GM23338 (cell line): ENCODE data around the gene SFMBT2. TPM values are rescaled to one million over a fixed set of nuclear protein-coding genes. Genes with fewer than 3 reads are reported as not detected.

ENCODE experiments used
- ATAC-seq: fragments of 200-7000 bp; cut with Tn5 transposase; 3 replicates; pipeline ENCODE4 v1.9.1; 2020
- DNase-seq: peaks from one replicate; pipeline ENCODE4 v3.0.0-alpha.2; 2015; ENCODE audit warnings: low spot score
- H2AFZ ChIP-seq: fragments of 200-600 bp; sonication (generic); 2 replicates; pipeline ENCODE4 v1.8.0; 2016; ENCODE audit warnings: antibody characterized with exemption, mild to moderate bottlenecking, moderate library complexity
- H3F3A ChIP-seq: fragments of 200-600 bp; sonication (generic); replicated peaks from 2 replicates; pipeline ENCODE4 v1.8.0; 2017; ENCODE audit warnings: antibody characterized with exemption, mixed run types, low read depth
- H3K27ac ChIP-seq: fragments of 200-600 bp; sonication (generic); 2 replicates; pipeline ENCODE4 v1.6.1; 2016; ENCODE audit warnings: low read depth
- H3K27me3 ChIP-seq: fragments of 200-600 bp; sonication (generic); 2 replicates; pipeline ENCODE4 v1.8.0; 2016; ENCODE audit warnings: mild to moderate bottlenecking, mixed run types, moderate library complexity; ENCODE audit not compliant: insufficient read depth
- H3K36me3 ChIP-seq: fragments of 200-600 bp; sonication (generic); 2 replicates; pipeline ENCODE4 v1.8.0; 2016; ENCODE audit warnings: mild to moderate bottlenecking; ENCODE audit not compliant: insufficient read depth
- H3K4me1 ChIP-seq: fragments of 200-600 bp; sonication (generic); 2 replicates; pipeline ENCODE4 v1.8.0; 2016; ENCODE audit warnings: mild to moderate bottlenecking, moderate library complexity; ENCODE audit not compliant: insufficient read depth
- H3K4me2 ChIP-seq: fragments of 200-600 bp; sonication (generic); 2 replicates; pipeline ENCODE4 v1.7.1; 2017; ENCODE audit warnings: mixed run types
- H3K4me3 ChIP-seq: fragments of 200-600 bp; sonication (generic); 2 replicates; pipeline ENCODE4 v1.6.1; 2016; ENCODE audit warnings: mixed run types
- H3K79me2 ChIP-seq: fragments of 200-600 bp; sonication (generic); replicated peaks from 2 replicates; pipeline ENCODE4 v1.8.0; 2017; ENCODE audit warnings: mild to moderate bottlenecking; ENCODE audit not compliant: insufficient read depth
- H3K9me2 ChIP-seq: fragments of 200-600 bp; sonication (generic); 2 replicates; pipeline ENCODE4 v1.8.0; 2017; ENCODE audit not compliant: insufficient read depth
- H4K20me1 ChIP-seq: fragments of 200-600 bp; sonication (generic); replicated peaks from 2 replicates; pipeline ENCODE4 v1.8.0; 2017; ENCODE audit warnings: mild to moderate bottlenecking; ENCODE audit not compliant: insufficient read depth
- H3K27ac Mint-ChIP-seq: 2 replicates; pipeline ENCODE4 v1.8.0; 2020; ENCODE audit warnings: inconsistent platforms, mild to moderate bottlenecking, moderate library complexity, mixed read lengths
- H3K27me3 Mint-ChIP-seq: 3 replicates; pipeline ENCODE4 v1.8.0; 2022; ENCODE audit warnings: low read depth, mild to moderate bottlenecking, moderate library complexity, mixed read lengths, inconsistent platforms; ENCODE audit not compliant: insufficient read depth, poor library complexity
- H3K36me3 Mint-ChIP-seq: 3 replicates; pipeline ENCODE4 v1.8.0; 2021; ENCODE audit warnings: low read depth, mild to moderate bottlenecking, inconsistent platforms, moderate library complexity, mixed read lengths
- H3K4me1 Mint-ChIP-seq: 3 replicates; pipeline ENCODE4 v1.8.0; 2020; ENCODE audit warnings: mild to moderate bottlenecking, inconsistent platforms, mixed read lengths
- H3K4me3 Mint-ChIP-seq: 3 replicates; pipeline ENCODE4 v1.8.0; 2021; ENCODE audit warnings: moderate library complexity, mild to moderate bottlenecking, inconsistent platforms, mixed read lengths
- H3K9me3 Mint-ChIP-seq: 3 replicates; pipeline ENCODE4 v1.8.0; 2020; ENCODE audit warnings: moderate library complexity, mild to moderate bottlenecking, inconsistent platforms, mixed read lengths
- EZH2 ChIP-seq: fragments of 200-600 bp; sonication (generic); IDR thresholded peaks from one replicate; pipeline ENCODE4 v1.8.0; 2017; ENCODE audit warnings: antibody characterized with exemption, mild to moderate bottlenecking, low read depth; ENCODE audit not compliant: unreplicated experiment
- EZH2phosphoT487 ChIP-seq: fragments of 200-600 bp; sonication (generic); IDR thresholded peaks from one replicate; pipeline ENCODE4 v1.8.1; 2018; ENCODE audit warnings: antibody characterized with exemption; ENCODE audit not compliant: unreplicated experiment
- JUNB ChIP-seq: IDR thresholded peaks from one replicate; pipeline ENCODE4 v1.6.1; 2016; ENCODE audit warnings: antibody characterized with exemption; ENCODE audit not compliant: unreplicated experiment
- NANOG ChIP-seq: IDR thresholded peaks from 2 replicates; pipeline ENCODE4 v1.6.1; 2016; ENCODE audit warnings: antibody characterized with exemption, borderline replicate concordance
- POLR2AphosphoS5 ChIP-seq: IDR thresholded peaks from 2 replicates; pipeline ENCODE4 v1.6.1; 2016; ENCODE audit warnings: antibody characterized with exemption, low read depth
- STAT1 ChIP-seq: IDR thresholded peaks from one replicate; pipeline ENCODE4 v1.6.1; 2016; ENCODE audit warnings: antibody characterized with exemption; ENCODE audit not compliant: unreplicated experiment
- ZNF114 ChIP-seq: fragments of 250-450 bp; sonication (Bioruptor Pico); IDR thresholded peaks from 2 replicates; pipeline ENCODE4 v1.5.0; 2020; ENCODE audit warnings: mild to moderate bottlenecking, moderate library complexity
- ZNF331 ChIP-seq: fragments of 250-450 bp; sonication (Bioruptor Pico); IDR thresholded peaks from 2 replicates; pipeline ENCODE4 v1.5.0; 2020; ENCODE audit warnings: low read depth, mild to moderate bottlenecking, moderate library complexity
- polyA plus RNA-seq: library from polyadenylated mRNA; unstranded; fragments of >200 nt; fragmentation: Nextera tagmentation; extraction: Ambion mirVana; gene quantifications from 2 replicates; pipeline ENCODE4 v1.2.1, GENCODE V29; 2016
- total RNA-seq: library from RNA; depleted of rRNA; stranded (reverse); fragments of >200 nt; shearing (Covaris generic); gene quantifications from 2 replicates; pipeline ENCODE4 v1.2.3, GENCODE V29; 2014
- TF ChIP-seq, protein P1 (sequence below): IDR thresholded peaks from 2 replicates; pipeline ENCODE4 v1.6.1; 2016; ENCODE audit warnings: antibody characterized with exemption
- TF ChIP-seq, protein P2 (sequence below), 2 experiments: fragments of 200-600 bp in 1 of 2; sonication (generic) in 1 of 2; conservative IDR thresholded peaks; 2 replicates each; pipeline versions ENCODE4 v1.5.1 to v1.6.1; 2016 to 2017; ENCODE audit warnings: antibody characterized with exemption in 2 of 2, low read depth in 2 of 2, mild to moderate bottlenecking in 2 of 2, moderate library complexity in 1 of 2
- TF ChIP-seq, protein P3 (sequence below): fragments of 250-450 bp; sonication (Bioruptor Pico); IDR thresholded peaks from 2 replicates; pipeline ENCODE4 v1.5.0; 2020; ENCODE audit warnings: mild to moderate bottlenecking, moderate library complexity

The SFMBT2 gene
- total and polyA plus RNA-seq, 2 experiments from 2014 or later = 2.7 to 6.7 TPM

DNA sequence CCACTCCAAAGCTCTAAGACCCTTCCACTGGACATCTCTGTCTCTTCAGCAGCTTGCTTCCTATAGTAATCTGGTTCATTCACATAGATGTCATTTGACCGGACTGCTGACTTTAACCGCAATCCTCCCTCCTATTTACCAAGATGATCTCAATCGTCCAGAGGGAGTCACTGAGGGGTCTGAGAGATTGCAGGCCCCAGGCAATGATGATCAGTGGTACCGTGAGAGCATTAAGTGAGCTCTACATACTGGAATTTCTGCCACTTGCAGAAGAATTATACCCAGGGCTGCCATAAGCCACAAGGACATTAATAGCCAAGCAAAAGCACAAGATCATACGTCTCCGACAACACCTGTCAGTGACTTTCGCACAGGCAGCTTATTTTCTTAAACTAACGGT lies 245.9 kb downstream of the SFMBT2 start:
- H3K27ac Mint-ChIP-seq = no peak overlapping the region
- no peaks in the 10 kb centered on the region for H3K9me3 Mint-ChIP-seq
- no peaks in the 10 kb centered on the region for H3K4me1 Mint-ChIP-seq
- peaks cover 5% of the 10 kb centered on the region for H3K27me3 Mint-ChIP-seq
- Histone ChIP-seq H3K4me3 (no peak overlapping the region), H3K9me2 (no peaks in the 10 kb centered on the region), H4K20me1 (no peaks in the 10 kb centered on the region), H3K79me2 (no peaks in the 10 kb centered on the region), H3K27ac (no peak overlapping the region), H3K4me2 (no peak overlapping the region), H3K4me1 (no peaks in the 10 kb centered on the region), H3F3A (no peaks in the 10 kb centered on the region), H2AFZ (no peak overlapping the region), H3K27me3 (no peaks in the 10 kb centered on the region), H3K36me3 (no peaks in the 10 kb centered on the region)
- ATAC-seq (no peak), DNase-seq (no peak)
- H3K4me3 Mint-ChIP-seq = no peak overlapping the region
- H3K36me3 Mint-ChIP-seq = peaks cover 5% of the 10 kb centered on the region; the same call in 1 of the 3 replicates
- no peak for TF ChIP-seq EZH2phosphoT487

DNA sequence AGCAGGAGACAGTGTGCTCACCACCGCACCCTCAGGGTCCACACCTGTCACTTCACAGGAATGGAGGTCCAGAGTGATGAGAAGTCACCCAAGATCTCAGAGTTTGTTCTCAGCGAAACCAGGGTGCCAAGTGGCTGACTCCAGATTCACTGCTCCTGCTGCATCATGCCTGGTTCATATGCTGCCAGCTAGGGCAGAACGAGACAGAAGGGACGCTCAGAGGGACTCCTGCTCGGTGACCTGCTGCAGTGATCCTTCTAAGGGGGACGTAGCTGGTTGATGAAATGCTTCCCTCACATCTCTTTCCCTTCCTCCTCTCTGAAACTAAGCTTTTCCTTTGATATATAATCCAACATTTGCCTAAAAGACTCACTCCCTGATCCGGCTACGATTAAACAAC lies 248.5 kb downstream of the SFMBT2 start:
- ATAC-seq (no peak), DNase-seq (no peak)
- no peaks in the 10 kb centered on the region for H3K9me2 ChIP-seq
- H3K9me3 Mint-ChIP-seq = no peaks in the 10 kb centered on the region; the same call in 2 of the 3 replicates
- peaks cover 3% of the 10 kb centered on the region for H3K27me3 Mint-ChIP-seq
- H3K4me3 Mint-ChIP-seq = no peak overlapping the region
- H4K20me1 ChIP-seq = no peaks in the 10 kb centered on the region
- H3K4me3 ChIP-seq = no peak overlapping the region
- no peak overlapping the region for H2AFZ ChIP-seq
- no peak overlapping the region for H3K4me2 ChIP-seq
- H3K36me3 ChIP-seq = no peaks in the 10 kb centered on the region
- no peak overlapping the region for H3K27ac Mint-ChIP-seq
- no peaks in the 10 kb centered on the region for H3K79me2 ChIP-seq
- no peaks in the 10 kb centered on the region for H3K4me1 ChIP-seq
- H3K27ac ChIP-seq = no peak overlapping the region
- H3F3A ChIP-seq = no peaks in the 10 kb centered on the region
- H3K4me1 Mint-ChIP-seq = no peaks in the 10 kb centered on the region
- TF ChIP-seq STAT1 (no peak), NANOG (no peak), POLR2AphosphoS5 (no peak), JUNB (no peak), ZNF331 (CRISPR knock-in tag) (no peak), ZNF114 (CRISPR knock-in tag) (no peak), EZH2 (no peak)
- TF ChIP-seq, protein P1, sequence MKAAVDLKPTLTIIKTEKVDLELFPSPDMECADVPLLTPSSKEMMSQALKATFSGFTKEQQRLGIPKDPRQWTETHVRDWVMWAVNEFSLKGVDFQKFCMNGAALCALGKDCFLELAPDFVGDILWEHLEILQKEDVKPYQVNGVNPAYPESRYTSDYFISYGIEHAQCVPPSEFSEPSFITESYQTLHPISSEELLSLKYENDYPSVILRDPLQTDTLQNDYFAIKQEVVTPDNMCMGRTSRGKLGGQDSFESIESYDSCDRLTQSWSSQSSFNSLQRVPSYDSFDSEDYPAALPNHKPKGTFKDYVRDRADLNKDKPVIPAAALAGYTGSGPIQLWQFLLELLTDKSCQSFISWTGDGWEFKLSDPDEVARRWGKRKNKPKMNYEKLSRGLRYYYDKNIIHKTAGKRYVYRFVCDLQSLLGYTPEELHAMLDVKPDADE = no peak
- TF ChIP-seq, protein P2, sequence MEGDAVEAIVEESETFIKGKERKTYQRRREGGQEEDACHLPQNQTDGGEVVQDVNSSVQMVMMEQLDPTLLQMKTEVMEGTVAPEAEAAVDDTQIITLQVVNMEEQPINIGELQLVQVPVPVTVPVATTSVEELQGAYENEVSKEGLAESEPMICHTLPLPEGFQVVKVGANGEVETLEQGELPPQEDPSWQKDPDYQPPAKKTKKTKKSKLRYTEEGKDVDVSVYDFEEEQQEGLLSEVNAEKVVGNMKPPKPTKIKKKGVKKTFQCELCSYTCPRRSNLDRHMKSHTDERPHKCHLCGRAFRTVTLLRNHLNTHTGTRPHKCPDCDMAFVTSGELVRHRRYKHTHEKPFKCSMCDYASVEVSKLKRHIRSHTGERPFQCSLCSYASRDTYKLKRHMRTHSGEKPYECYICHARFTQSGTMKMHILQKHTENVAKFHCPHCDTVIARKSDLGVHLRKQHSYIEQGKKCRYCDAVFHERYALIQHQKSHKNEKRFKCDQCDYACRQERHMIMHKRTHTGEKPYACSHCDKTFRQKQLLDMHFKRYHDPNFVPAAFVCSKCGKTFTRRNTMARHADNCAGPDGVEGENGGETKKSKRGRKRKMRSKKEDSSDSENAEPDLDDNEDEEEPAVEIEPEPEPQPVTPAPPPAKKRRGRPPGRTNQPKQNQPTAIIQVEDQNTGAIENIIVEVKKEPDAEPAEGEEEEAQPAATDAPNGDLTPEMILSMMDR (conservative IDR thresholded peaks at IDR 0.05; ENCODE audit: low read depth in 2 of 2) = no peak
- TF ChIP-seq, protein P3, sequence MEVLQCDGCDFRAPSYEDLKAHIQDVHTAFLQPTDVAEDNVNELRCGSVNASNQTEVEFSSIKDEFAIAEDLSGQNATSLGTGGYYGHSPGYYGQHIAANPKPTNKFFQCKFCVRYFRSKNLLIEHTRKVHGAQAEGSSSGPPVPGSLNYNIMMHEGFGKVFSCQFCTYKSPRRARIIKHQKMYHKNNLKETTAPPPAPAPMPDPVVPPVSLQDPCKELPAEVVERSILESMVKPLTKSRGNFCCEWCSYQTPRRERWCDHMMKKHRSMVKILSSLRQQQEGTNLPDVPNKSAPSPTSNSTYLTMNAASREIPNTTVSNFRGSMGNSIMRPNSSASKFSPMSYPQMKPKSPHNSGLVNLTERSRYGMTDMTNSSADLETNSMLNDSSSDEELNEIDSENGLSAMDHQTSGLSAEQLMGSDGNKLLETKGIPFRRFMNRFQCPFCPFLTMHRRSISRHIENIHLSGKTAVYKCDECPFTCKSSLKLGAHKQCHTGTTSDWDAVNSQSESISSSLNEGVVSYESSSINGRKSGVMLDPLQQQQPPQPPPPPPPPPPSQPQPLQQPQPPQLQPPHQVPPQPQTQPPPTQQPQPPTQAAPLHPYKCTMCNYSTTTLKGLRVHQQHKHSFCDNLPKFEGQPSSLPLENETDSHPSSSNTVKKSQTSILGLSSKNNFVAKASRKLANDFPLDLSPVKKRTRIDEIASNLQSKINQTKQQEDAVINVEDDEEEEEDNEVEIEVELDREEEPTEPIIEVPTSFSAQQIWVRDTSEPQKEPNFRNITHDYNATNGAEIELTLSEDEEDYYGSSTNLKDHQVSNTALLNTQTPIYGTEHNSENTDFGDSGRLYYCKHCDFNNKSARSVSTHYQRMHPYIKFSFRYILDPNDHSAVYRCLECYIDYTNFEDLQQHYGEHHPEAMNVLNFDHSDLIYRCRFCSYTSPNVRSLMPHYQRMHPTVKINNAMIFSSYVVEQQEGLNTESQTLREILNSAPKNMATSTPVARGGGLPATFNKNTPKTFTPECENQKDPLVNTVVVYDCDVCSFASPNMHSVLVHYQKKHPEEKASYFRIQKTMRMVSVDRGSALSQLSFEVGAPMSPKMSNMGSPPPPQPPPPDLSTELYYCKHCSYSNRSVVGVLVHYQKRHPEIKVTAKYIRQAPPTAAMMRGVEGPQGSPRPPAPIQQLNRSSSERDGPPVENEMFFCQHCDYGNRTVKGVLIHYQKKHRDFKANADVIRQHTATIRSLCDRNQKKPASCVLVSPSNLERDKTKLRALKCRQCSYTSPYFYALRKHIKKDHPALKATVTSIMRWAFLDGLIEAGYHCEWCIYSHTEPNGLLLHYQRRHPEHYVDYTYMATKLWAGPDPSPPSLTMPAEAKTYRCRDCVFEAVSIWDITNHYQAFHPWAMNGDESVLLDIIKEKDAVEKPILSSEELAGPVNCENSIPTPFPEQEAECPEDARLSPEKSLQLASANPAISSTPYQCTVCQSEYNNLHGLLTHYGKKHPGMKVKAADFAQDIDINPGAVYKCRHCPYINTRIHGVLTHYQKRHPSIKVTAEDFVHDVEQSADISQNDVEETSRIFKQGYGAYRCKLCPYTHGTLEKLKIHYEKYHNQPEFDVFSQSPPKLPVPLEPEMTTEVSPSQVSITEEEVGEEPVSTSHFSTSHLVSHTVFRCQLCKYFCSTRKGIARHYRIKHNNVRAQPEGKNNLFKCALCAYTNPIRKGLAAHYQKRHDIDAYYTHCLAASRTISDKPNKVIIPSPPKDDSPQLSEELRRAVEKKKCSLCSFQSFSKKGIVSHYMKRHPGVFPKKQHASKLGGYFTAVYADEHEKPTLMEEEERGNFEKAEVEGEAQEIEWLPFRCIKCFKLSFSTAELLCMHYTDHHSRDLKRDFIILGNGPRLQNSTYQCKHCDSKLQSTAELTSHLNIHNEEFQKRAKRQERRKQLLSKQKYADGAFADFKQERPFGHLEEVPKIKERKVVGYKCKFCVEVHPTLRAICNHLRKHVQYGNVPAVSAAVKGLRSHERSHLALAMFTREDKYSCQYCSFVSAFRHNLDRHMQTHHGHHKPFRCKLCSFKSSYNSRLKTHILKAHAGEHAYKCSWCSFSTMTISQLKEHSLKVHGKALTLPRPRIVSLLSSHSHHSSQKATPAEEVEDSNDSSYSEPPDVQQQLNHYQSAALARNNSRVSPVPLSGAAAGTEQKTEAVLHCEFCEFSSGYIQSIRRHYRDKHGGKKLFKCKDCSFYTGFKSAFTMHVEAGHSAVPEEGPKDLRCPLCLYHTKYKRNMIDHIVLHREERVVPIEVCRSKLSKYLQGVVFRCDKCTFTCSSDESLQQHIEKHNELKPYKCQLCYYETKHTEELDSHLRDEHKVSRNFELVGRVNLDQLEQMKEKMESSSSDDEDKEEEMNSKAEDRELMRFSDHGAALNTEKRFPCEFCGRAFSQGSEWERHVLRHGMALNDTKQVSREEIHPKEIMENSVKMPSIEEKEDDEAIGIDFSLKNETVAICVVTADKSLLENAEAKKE (CRISPR knock-in tag) = no peak
- peaks cover 5% of the 10 kb centered on the region; the same call in 1 of the 3 replicates for H3K36me3 Mint-ChIP-seq
- H3K27me3 ChIP-seq = no peaks in the 10 kb centered on the region
